ELF-1 (cell line): ENCODE data around the gene ATP2B3.

ENCODE experiments used
- DNase-seq: peaks from one replicate; pipeline ENCODE4 v3.0.0-alpha.2; 2016; ENCODE audit warnings: low read depth, low spot score

Gene ATP2B3

GRCh38 chrX:153517423-153517822 lies at the start of gene ATP2B3:
ATP2B3 (plus strand) TSS chrX:153517642; CDS start chrX:153536248, 18,606 bp downstream.
- DNase-seq: no peak

DNA sequence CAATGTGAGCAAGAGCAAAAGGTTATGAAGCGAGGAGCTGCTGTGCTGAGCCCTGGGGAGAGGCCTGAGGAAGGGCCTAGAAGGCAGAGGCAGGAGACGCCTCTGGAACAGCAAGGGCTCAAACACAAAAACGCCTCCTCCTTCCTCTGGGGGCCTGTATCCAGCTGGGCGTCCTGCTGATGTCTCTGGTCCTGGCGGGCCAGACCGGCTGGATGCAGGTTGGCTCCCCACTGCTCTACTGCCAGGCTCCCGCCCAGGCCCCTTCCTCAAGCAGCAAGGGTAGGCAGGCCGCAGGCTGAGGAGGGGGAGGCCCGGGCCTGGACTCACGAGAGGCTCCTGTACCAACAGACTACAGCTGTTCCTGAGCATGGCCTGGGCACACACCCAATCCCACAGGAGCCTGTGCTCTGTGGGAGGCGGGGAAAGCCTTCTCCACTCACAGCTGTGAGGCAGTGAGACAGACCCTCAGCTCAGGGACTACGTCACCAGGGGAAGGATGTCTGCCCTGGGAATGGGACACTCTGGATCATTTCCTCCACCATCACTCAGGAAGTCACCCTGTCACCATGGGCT lies 49.3 kb upstream of the ATP2B3 start:
- no peak for DNase-seq

DNA sequence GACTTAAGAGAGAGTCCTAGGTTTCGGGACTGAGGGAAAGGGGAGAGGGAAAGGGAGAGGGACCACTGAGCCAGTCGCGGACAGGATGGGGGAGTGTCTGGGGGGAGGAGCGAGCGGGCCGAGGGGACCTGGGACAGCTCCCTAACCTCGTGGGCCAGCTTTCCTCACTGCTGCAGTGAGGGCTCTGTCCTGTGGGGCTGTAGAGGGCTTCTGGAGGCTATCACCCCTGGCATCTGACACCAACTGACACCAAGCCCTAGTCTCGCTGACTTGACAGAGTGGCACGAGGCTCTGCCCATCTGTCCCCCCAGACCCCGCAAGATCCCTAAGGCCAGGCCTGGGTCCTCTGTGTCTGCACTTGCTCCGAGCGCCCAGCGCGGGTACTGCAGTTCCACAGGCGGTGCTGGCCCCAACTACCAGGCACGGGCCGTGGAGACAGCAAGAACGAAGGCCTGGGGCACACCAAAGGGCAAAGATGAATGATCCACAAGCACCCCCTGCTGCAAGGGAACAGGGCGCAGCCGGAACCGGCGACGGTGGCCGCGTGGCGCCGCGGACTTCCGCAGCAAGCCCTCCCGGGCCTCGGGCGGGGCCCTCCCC lies 47.5 kb upstream of the ATP2B3 start:
- DNase-seq: peak; percentile 78

DNA sequence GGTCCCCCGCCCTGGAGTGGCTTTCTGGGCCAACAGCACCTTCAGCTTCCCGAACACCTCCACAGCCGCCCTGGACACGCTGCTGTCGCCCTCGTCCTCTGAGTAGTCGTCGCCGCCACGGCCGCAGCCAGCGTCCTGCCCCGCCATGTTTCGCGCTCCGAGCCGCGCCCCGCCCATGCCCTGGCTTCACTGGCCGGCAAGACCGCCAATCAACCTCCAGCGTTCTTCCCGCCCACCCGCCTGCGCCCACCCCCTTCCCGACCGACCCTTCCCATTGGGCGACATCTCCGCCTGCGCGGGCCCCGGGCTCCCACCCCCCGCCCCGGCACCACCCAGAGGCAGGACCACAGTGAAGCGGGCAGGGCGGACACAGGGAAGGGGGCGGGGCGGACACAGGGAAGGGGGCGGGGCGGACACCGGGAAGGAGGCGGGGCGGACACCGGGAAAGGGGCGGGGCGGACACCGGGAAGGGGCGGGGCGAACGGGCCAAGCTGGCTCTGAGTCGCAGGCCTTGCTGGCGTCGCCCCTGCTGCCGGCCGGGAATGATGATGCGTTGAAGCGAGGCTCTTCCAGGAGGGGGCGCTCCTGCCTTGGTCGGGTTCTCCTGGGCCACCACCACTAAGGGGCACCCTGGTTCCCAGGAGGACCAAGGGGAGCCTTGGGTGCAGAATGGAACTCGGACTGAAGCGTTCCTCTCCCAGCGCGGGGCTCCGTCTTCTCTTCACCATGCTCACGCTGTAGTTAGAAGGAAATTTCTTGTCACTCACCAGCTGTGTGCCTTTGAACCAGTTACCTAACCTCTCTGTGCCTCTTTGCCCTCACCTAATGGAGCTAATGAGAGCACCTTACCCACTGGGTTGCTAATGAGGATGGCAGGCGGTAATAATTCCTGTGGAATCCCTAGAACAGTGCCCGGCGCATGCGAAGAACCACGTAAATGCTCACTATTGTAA lies 46.8 kb upstream of the ATP2B3 start, which contains the start of gene HAUS7:
TSS of gene HAUS7 (minus strand) at position 166 of the 953 bp plus-strand sequence. CDS start at position 147, 19 bp downstream.
- peak; percentile 98 for DNase-seq

- DNase-seq: no peak
These were observed 45.7 kb upstream of the ATP2B3 start for GRCh38 chrX:153471663-153472280.

- no peak for DNase-seq
These were observed 44.3 kb upstream of the ATP2B3 start for GRCh38 chrX:153473126-153473525.

DNA sequence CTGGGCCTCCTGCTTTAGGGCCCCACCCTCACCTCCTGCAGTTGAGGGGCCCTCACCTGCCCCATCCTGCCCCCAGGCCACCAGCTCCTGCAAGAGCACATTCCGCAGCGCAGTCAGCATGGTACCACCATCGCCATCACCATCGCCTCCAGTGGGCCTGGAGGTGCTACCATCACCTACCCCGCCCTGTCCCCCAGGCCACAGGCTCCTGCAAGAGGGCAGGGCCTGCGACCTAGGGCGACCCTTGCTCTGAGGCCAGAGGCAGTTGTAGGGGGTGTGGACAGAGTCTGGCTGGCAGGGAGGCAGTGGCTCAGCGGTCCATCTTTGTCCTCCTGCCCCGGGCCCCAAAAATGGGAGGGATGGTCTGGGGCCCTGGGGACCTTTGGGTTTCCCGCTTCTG lies 43.2 kb upstream of the ATP2B3 start:
- DNase-seq: peak; percentile 30

GRCh38 chrX:153474718-153475117 lies 42.7 kb upstream of the ATP2B3 start:
- peak; percentile 62 for DNase-seq

DNA sequence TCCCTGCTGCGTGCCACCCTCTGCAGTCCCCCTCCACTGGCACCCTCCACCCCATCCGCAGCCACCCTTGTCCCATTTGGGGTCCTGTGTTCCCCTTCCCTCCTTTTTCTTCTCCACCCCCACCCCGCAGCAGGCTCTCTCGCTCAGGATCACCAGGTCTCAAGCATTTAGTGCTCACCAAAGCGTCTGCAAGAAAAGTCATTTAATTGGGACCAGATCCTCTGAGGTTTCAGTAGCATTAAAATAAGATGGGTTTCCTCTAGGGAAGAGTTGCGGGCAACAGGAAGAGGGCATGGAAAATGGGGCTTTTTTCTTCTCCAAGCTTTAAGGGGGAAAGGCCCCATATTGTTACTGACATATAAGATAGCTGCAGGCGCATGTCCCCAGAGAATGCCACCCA lies 42.2 kb upstream of the ATP2B3 start:
- DNase-seq: no peak

DNA sequence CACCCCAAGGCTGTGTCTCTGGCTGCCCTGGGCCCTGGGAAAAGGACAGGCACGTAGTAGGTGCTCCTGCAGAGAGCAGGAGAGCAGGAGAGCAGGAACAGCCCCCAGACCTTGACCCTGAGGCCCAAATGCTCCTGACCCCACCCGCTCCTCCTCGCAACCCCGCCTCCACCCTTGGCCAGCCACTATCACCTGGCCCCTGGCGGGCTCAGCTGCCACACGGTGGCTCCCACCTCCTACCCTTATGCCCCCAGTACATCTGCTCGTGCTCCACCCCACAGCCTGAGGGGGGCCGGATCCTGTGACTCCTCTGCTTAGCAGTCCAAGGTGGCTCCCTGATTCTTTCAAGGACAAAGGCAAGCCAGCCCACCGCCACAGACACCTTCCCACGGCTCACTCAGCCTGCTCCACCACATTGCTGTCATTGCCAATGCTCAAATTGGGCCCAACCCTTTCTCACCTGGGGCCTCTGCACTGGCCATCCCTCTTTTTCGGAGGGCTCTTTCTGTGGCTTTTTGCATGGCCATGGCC lies 41.6 kb upstream of the ATP2B3 start:
- DNase-seq: peak; percentile 75

- peak; percentile 54 for DNase-seq
These were observed 40.6 kb upstream of the ATP2B3 start for GRCh38 chrX:153476666-153477363.

DNA sequence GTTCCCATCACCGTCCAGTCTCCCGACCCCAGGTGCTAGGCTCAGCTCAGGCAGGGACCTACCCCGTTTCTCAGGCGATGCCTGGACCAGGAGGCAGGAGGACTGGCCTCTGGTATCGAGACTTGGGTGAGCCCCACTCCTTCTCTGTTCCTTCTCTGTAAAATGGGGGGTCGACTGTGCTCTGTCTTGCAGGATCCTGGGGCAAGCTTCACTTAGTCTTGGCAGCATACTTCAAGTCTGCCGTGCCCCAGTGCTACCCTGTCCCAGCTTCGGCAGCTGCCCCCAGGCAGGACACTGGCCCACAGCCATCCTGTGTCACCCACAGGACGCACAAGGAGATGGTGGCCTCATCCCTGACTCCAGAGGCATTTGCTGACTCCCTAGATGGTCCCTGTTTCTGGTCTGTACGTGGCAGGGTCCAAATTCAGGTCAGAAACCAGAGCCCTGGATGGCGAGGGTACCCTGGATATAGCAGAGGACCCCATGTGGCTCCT lies 40.0 kb upstream of the ATP2B3 start:
- no peak for DNase-seq

DNA sequence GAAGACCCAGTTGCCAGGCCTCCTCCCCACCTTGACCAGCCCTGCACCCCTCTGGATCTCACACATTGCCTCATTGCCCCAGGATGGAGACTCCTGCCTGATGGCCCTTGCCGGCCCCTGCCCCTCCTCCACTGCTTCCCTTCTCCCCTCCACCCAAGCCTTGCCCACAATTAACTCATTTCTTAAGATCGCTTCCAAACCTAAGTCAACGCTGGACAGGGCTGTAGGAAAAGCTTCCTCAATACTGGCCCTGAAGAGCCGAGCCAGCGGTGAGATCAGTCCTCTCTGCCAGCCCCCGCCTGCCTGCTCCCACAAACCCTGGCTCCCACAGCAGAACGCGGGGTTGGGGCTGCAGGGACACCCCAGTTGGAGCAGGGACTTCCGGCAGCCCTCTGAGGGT lies 39.5 kb upstream of the ATP2B3 start:
- DNase-seq: no peak

- DNase-seq: no peak
These were observed 38.7 kb upstream of the ATP2B3 start for GRCh38 chrX:153478746-153479145.

DNA sequence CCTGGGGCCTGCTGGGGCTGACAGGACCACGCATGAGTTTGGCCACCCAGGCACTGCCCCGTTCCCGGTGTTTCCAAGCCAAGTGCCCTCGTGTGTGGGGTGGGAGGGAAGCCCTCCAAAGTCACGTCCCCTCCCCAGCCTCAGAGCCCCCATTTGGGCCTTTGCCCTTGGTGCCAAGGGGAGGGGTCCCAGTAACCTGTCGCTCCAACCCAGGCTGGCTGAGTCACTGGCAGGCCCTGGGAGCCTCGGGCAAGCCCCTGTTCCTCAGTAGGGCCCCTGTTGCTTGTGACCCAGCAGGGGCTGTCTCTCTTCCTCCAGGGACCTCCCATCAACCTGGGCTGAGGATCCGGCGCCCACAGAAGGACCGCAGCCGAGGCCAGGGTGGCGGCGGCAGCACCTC lies 36.4 kb upstream of the ATP2B3 start:
- DNase-seq: no peak

DNA sequence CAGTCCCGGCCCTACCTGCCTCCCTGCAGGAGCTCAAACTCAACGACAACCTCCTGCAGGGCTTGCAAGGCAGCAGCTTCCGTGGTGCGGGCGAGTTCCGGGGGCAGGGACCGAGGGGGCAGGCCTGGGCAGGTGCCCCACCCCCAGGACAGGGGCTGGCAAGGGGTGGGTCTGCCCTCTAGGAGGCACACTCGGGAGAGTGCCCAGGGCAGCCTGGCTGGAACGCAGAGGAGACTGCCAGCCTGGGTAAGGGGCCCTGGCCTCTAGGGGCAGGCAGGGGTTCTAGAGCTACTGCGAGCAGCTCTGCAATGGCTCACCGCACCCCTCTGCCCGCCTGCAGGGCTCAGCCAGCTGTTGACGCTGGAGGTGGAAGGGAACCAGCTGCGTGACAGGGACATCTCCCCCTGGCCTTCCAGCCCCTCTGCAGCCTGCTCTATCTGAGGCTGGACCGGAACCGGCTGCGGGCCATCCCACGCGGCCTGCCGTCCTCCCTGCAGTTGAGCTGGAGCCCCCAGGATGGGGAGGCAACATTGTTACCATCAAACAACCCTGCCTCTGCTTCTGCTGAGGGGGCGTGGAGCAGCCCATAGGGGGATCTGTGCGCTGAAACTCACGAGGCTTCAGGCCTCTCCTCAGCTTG lies 34.9 kb upstream of the ATP2B3 start:
- DNase-seq: no peak

- no peak for DNase-seq
These were observed 31.9 kb upstream of the ATP2B3 start for GRCh38 chrX:153485396-153486080.

- no peak for DNase-seq
These were observed 31.3 kb upstream of the ATP2B3 start for GRCh38 chrX:153486171-153486570.

DNA sequence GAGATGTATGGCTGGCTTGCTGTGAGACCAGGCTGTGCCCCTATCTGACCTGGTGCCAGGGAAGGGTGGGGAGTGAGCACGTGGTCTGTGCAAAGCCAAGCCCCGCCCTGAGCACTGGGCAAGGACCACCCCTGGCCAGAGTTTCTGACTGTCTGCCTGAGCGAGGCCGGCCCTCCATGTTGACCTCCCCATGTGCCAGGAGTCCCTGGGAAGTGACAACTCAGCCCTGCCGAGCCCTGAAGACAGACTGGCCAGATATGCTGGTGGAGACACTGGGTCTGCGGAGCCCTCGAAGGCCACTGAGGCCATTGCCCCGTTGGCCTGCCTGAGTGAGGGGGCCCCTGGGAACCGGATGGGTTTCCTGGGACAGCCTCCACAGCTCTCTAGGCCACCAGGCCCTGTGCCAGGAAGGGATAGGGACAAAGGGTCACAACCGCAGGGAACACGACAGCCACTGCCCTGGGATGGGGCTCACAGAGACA lies 29.8 kb upstream of the ATP2B3 start:
- DNase-seq: no peak
